Umbilical cord (tissue), 2 donors: Measurements from ENCODE around the gene NQO1. TPM values are rescaled to one million over a fixed set of nuclear protein-coding genes. Genes with fewer than 3 reads are reported as not detected.
"Not testable (repeated sequence)": the region's sequence is repeated elsewhere in the genome, so short reads cannot be mapped to it uniquely, and the experiment has no call there.

Experiments used
- DNase-seq: peaks from one replicate; pipeline ENCODE4 v3.0.0-alpha.2; 2015; ENCODE audit warnings: low spot score
- total RNA-seq: library from RNA; depleted of rRNA; stranded (reverse); fragments of >200 nt; gene quantifications from one replicate; pipeline ENCODE4 v1.2.3, GENCODE V29; 2014; ENCODE audit warnings: low replicate concordance; ENCODE audit not compliant: insufficient read depth

Gene NQO1
- total RNA-seq = 15.2 TPM

- peak; percentile 90 for DNase-seq
These were observed at the start of gene NQO1 for GRCh38 chr16:69726313-69727060. TSS of gene NQO1 (minus strand) at chr16:69726560. CDS start at chr16:69726439, 121 bp downstream.

GRCh38 chr16:69775563-69775962 is 49.2 kb upstream of the NQO1 start:
- no peak for DNase-seq

GRCh38 chr16:69773260-69773947 is 47.0 kb upstream of the NQO1 start:
- no peak for DNase-seq

GRCh38 chr16:69771651-69771967 is 45.2 kb upstream of the NQO1 start:
- no peak for DNase-seq

- DNase-seq = no peak
These were observed 43.0 kb upstream of the NQO1 start for GRCh38 chr16:69769404-69769803.

- DNase-seq = no peak
These were observed 42.3 kb upstream of the NQO1 start for GRCh38 chr16:69768666-69769065.

GRCh38 chr16:69767459-69768229 is 41.3 kb upstream of the NQO1 start:
- no peak for DNase-seq

GRCh38 chr16:69763599-69763942 is 37.2 kb upstream of the NQO1 start:
- DNase-seq = no peak

GRCh38 chr16:69762814-69763598 is 36.6 kb upstream of the NQO1 start:
- peak; percentile 40 for DNase-seq

GRCh38 chr16:69761983-69762813 is 35.8 kb upstream of the NQO1 start, which contains the start of gene WWP2:
TSS of gene WWP2 (plus strand) at chr16:69762332. CDS start at chr16:69787011, 24,679 bp downstream.
- DNase-seq = peak; percentile 68

- not testable (repeated sequence) for DNase-seq
These were observed 31.0 kb upstream of the NQO1 start for GRCh38 chr16:69757375-69757774.

GRCh38 chr16:69756705-69757104 is 30.3 kb upstream of the NQO1 start:
- DNase-seq = no peak

GRCh38 chr16:69754469-69755310 is 28.3 kb upstream of the NQO1 start, which contains the start of gene NOB1:
TSS of gene NOB1 (minus strand) at chr16:69754926. CDS start at chr16:69754910, 16 bp downstream.
- peak; percentile 98 for DNase-seq

- no peak for DNase-seq
These were observed 27.7 kb upstream of the NQO1 start for GRCh38 chr16:69754143-69754468.

- no peak for DNase-seq
These were observed 22.5 kb upstream of the NQO1 start for GRCh38 chr16:69748694-69749345.

GRCh38 chr16:69747115-69747514 is 20.8 kb upstream of the NQO1 start:
- no peak for DNase-seq

GRCh38 chr16:69745959-69746358 is 19.6 kb upstream of the NQO1 start:
- DNase-seq = no peak

GRCh38 chr16:69745232-69745612 is 18.9 kb upstream of the NQO1 start:
- DNase-seq = no peak
